Liver (tissue), 9 donors: ENCODE measurements around the gene GABBR2. TPM values are rescaled to one million over a fixed set of nuclear protein-coding genes. Genes with fewer than 3 reads are reported as not detected.
A peak's percentile ranks its signal among the peaks of the same experiment; 100 is the strongest.

Experiments
- DNase-seq: peaks from one replicate; pipeline ENCODE4 v3.0.0-alpha.2; 2017; ENCODE audit warnings: low spot score
- H3K27ac ChIP-seq, 2 donors: one replicate each; pipeline ENCODE4 v1.7.0; 2013; ENCODE audit warnings: inconsistent platforms in 2 of 2, low read length in 2 of 2, control low read depth in 1 of 2, low read depth in 1 of 2, mild to moderate bottlenecking in 1 of 2
- H3K27me3 ChIP-seq, 4 donors: one replicate each; pipeline versions ENCODE4 v1.6.1 to v1.7.0; 2013; ENCODE audit warnings: low read length in 3 of 4, inconsistent platforms in 1 of 4, mild to moderate bottlenecking in 1 of 4, moderate library complexity in 1 of 4; ENCODE audit not compliant: control insufficient read depth in 4 of 4, insufficient read depth in 4 of 4
- H3K36me3 ChIP-seq, 4 donors: one replicate each; pipeline versions ENCODE4 v1.6.1 to v1.7.0; 2013; ENCODE audit warnings: low read length in 3 of 4, mild to moderate bottlenecking in 3 of 4, low read depth in 1 of 4, moderate library complexity in 1 of 4; ENCODE audit not compliant: control insufficient read depth in 4 of 4, insufficient read depth in 3 of 4
- H3K4me1 ChIP-seq, 4 donors: one replicate each; pipeline versions ENCODE4 v1.6.1 to v1.7.0; 2013; ENCODE audit warnings: low read length in 3 of 4, mild to moderate bottlenecking in 3 of 4, moderate library complexity in 1 of 4; ENCODE audit not compliant: control insufficient read depth in 4 of 4, insufficient read depth in 4 of 4
- H3K4me3 ChIP-seq, 3 donors: one replicate each; pipeline versions ENCODE4 v1.6.1 to v1.7.0; 2013; ENCODE audit warnings: low read length in 3 of 3, control low read depth in 1 of 3, low read depth in 1 of 3, mild to moderate bottlenecking in 1 of 3
- H3K9ac ChIP-seq, 2 donors: one replicate each; pipeline ENCODE4 v1.7.0; 2013; ENCODE audit warnings: low read length in 2 of 2, mild to moderate bottlenecking in 2 of 2, moderate library complexity in 2 of 2, control low read depth in 1 of 2, low read depth in 1 of 2
- H3K9me3 ChIP-seq, 4 donors: one replicate each; pipeline versions ENCODE4 v1.6.1 to v1.7.0; 2013; ENCODE audit warnings: low read length in 3 of 4; ENCODE audit not compliant: control insufficient read depth in 4 of 4
- EGR1 ChIP-seq, 2 donors: IDR thresholded peaks; 2 replicates each; pipeline ENCODE4 v1.6.1; 2016 to 2018; ENCODE audit warnings: antibody characterized with exemption in 2 of 2, low read depth in 2 of 2
- FOXA1 ChIP-seq: IDR thresholded peaks from 2 replicates; pipeline ENCODE4 v1.6.1; 2016; ENCODE audit warnings: antibody characterized with exemption
- HNF4A ChIP-seq, 2 donors: conservative IDR thresholded peaks; 2 replicates each; pipeline ENCODE4 v1.6.1; 2016; ENCODE audit warnings: antibody characterized with exemption in 2 of 2, mild to moderate bottlenecking in 2 of 2
- MAX ChIP-seq: IDR thresholded peaks from 2 replicates; pipeline ENCODE4 v1.6.1; 2016; ENCODE audit warnings: antibody characterized with exemption
- NR2F2 ChIP-seq: IDR thresholded peaks from 2 replicates; pipeline ENCODE4 v1.6.1; 2016; ENCODE audit warnings: antibody characterized with exemption
- REST ChIP-seq: IDR thresholded peaks from 2 replicates; pipeline ENCODE4 v1.6.1; 2016; ENCODE audit warnings: antibody characterized with exemption, mild to moderate bottlenecking
- RXRA ChIP-seq, 2 donors: IDR thresholded peaks; 2 replicates each; pipeline ENCODE4 v1.6.1; 2017 to 2018; ENCODE audit warnings: antibody characterized with exemption in 2 of 2, mild to moderate bottlenecking in 1 of 2
- SP1 ChIP-seq: IDR thresholded peaks from 2 replicates; pipeline ENCODE4 v1.6.1; 2018; ENCODE audit warnings: antibody characterized with exemption, mild to moderate bottlenecking
- YY1 ChIP-seq: IDR thresholded peaks from 2 replicates; pipeline ENCODE4 v1.6.1; 2016; ENCODE audit warnings: antibody characterized with exemption, mild to moderate bottlenecking
- WGBS: extraction: QIAGEN DNeasy Blood & Tissue Kit; methylation state at CpG from one replicate; pipeline ENCODE4 v1.1.7; 2013; 5-methylcytosine and 5-hydroxymethylcytosine counted together
- polyA plus RNA-seq, 2 donors: library from polyadenylated mRNA; stranded (reverse) in 1 of 2; unstranded in 1 of 2; fragments of 200-250 nt in 1 of 2; fragments of >200 nt in 1 of 2; fragmentation: Nextera tagmentation in 1 of 2; extraction: Ambion mirVana in 1 of 2; gene quantifications; one replicate each; pipeline versions ENCODE4 v1.2.1 to v1.2.3, GENCODE V29; 2013 to 2015
- total RNA-seq, 2 donors: library from RNA; depleted of rRNA; stranded (reverse); fragments of >200 nt; gene quantifications; one replicate each; pipeline ENCODE4 v1.2.3, GENCODE V29; 2014
- TF ChIP-seq, protein P1 (sequence below): fragments of 150-350 bp; IDR thresholded peaks from 2 replicates; pipeline ENCODE4 v1.5.1; 2017; ENCODE audit warnings: improper control_type of control experiment, low read depth, low read length; ENCODE audit not compliant: missing input control
- TF ChIP-seq, protein P2 (sequence below): IDR thresholded peaks from 2 replicates; pipeline ENCODE4 v1.6.1; 2016; ENCODE audit warnings: antibody characterized with exemption
- TF ChIP-seq, protein P3 (sequence below): IDR thresholded peaks from 2 replicates; pipeline ENCODE4 v1.6.1; 2016; ENCODE audit warnings: antibody characterized with exemption
- donor health status: healthy.
- donor health status: healthy.
- donor health status: healthy.
- donor health status: healthy.
- donor health status: healthy.

The GABBR2 gene
- total and polyA plus RNA-seq, 4 donors = 0.03 to 0.23 (median 0.08) TPM; not detected in 1

DNA sequence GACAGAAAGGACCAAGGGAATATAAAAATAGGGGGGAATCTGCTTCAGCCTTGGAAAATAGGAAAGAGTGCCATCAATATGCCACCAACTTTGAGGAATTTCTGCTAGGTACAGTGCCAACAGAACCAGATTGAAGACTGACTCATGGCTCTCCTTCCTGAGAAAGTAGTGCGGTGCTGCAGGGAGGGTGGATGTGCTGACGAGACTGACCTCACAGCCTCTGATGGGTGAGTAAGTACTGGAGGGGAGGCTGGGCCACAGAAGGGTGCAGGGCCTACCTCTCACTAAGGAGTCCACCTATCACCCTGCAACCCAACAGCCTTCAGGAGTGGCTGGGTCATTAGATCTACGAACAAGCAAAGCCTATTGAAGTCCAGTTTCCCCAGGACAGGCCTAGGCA lies 187.6 kb downstream of the GABBR2 start:
- H3K9ac ChIP-seq = no peak overlapping the region
- WGBS = 88% methylated on average over 3 of the region's 3 CpGs
- H3K9me3 ChIP-seq = no peaks in the 10 kb centered on the region
- H3K27ac ChIP-seq = no peak overlapping the region
- H3K4me3 ChIP-seq = no peak overlapping the region
- TF ChIP-seq, protein P1, sequence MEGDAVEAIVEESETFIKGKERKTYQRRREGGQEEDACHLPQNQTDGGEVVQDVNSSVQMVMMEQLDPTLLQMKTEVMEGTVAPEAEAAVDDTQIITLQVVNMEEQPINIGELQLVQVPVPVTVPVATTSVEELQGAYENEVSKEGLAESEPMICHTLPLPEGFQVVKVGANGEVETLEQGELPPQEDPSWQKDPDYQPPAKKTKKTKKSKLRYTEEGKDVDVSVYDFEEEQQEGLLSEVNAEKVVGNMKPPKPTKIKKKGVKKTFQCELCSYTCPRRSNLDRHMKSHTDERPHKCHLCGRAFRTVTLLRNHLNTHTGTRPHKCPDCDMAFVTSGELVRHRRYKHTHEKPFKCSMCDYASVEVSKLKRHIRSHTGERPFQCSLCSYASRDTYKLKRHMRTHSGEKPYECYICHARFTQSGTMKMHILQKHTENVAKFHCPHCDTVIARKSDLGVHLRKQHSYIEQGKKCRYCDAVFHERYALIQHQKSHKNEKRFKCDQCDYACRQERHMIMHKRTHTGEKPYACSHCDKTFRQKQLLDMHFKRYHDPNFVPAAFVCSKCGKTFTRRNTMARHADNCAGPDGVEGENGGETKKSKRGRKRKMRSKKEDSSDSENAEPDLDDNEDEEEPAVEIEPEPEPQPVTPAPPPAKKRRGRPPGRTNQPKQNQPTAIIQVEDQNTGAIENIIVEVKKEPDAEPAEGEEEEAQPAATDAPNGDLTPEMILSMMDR = no peak
- no peak for TF ChIP-seq EGR1 (IDR thresholded peaks at IDR 0.05; ENCODE audit: low read depth in 2 of 2)
- H3K36me3 ChIP-seq = no peaks in the 10 kb centered on the region
- DNase-seq = peak; percentile 28
- no peaks in the 10 kb centered on the region for H3K4me1 ChIP-seq
- H3K27me3 ChIP-seq = no peaks in the 10 kb centered on the region

- 72% methylated on average over 7 of the region's 7 CpGs for WGBS
- H3K4me1 ChIP-seq = no peaks in the 10 kb centered on the region
Measured at GRCh38 chr9:98520221-98520960, 188.3 kb downstream of the GABBR2 start.

DNA sequence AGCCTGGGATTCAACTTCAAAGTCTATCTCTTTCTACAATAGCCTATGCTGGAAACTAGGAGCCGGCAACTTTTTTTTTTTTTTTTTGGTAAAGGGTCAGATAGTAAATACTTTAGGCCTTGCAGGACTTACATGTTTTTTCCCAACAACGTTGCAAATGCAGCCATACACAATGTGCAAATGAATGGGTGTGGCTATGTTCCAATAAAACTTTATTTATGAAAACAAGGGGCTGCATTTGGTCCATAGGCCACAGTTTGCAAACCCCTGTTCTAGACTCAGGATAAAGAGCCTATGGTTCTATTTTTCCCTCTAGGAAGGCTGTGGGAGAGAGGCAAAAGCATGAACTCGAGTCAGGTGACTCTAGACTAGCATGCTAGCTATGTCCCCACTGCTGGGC lies 189.1 kb downstream of the GABBR2 start:
- H3K4me1 ChIP-seq = no peaks in the 10 kb centered on the region
- no peak overlapping the region for H3K4me3 ChIP-seq
- H3K36me3 ChIP-seq = no peaks in the 10 kb centered on the region
- H3K27me3 ChIP-seq = no peaks in the 10 kb centered on the region
- no peaks in the 10 kb centered on the region for H3K9me3 ChIP-seq
- no peak overlapping the region for H3K9ac ChIP-seq
- 78% methylated on average over 3 of the region's 3 CpGs for WGBS
- no peak for TF ChIP-seq FOXA1
- no peak for TF ChIP-seq REST
- TF ChIP-seq, protein P2, sequence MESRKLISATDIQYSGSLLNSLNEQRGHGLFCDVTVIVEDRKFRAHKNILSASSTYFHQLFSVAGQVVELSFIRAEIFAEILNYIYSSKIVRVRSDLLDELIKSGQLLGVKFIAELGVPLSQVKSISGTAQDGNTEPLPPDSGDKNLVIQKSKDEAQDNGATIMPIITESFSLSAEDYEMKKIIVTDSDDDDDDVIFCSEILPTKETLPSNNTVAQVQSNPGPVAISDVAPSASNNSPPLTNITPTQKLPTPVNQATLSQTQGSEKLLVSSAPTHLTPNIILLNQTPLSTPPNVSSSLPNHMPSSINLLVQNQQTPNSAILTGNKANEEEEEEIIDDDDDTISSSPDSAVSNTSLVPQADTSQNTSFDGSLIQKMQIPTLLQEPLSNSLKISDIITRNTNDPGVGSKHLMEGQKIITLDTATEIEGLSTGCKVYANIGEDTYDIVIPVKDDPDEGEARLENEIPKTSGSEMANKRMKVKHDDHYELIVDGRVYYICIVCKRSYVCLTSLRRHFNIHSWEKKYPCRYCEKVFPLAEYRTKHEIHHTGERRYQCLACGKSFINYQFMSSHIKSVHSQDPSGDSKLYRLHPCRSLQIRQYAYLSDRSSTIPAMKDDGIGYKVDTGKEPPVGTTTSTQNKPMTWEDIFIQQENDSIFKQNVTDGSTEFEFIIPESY = no peak
- TF ChIP-seq NR2F2 = no peak
- H3K27ac ChIP-seq = no peak overlapping the region
- no peak for DNase-seq

More at GRCh38 chr9:98520221-98520960, 188.3 kb downstream of the GABBR2 start:
- Histone ChIP-seq H3K27ac (no peak overlapping the region), H3K9me3 (no peaks in the 10 kb centered on the region), H3K9ac (no peak overlapping the region), H3K4me3 (no peak overlapping the region), H3K27me3 (no peaks in the 10 kb centered on the region), H3K36me3 (no peaks in the 10 kb centered on the region)
- no peak for DNase-seq
- TF ChIP-seq MAX (no peak), SP1 (no peak), YY1 (no peak), RXRA (IDR thresholded peaks at IDR 0.05) (no peak), HNF4A (conservative IDR thresholded peaks at IDR 0.05) (no peak)
- TF ChIP-seq, protein P3, sequence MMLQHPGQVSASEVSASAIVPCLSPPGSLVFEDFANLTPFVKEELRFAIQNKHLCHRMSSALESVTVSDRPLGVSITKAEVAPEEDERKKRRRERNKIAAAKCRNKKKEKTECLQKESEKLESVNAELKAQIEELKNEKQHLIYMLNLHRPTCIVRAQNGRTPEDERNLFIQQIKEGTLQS = no peak
- TF ChIP-seq, protein P2 = no peak
